CD14-positive monocyte (primary cell): ENCODE results near the gene AANAT. TPM values are rescaled to one million over a fixed set of nuclear protein-coding genes. Genes with fewer than 3 reads are reported as not detected.

Experiments
- DNase-seq, 3 donors: peaks; one replicate each; pipeline ENCODE4 v3.0.0-alpha.2; 2011 to 2022
- H2AFZ ChIP-seq: 2 replicates; pipeline ENCODE4 v1.6.0; 2012; ENCODE audit warnings: mild to moderate bottlenecking, low read depth, low read length, inconsistent platforms; ENCODE audit not compliant: insufficient read depth, poor library complexity, severe bottlenecking
- H3K27ac ChIP-seq, 2 donors: 1 replicate in 1 of 2; 2 replicates in 1 of 2; pipeline ENCODE4 v1.5.1; 2012 to 2013; ENCODE audit warnings: low read length in 2 of 2, control low read depth in 1 of 2, inconsistent platforms in 1 of 2, low read depth in 1 of 2, mild to moderate bottlenecking in 1 of 2
- H3K27me3 ChIP-seq, 2 donors: one replicate each; pipeline versions ENCODE4 v1.6.0 to v1.6.1; 2011 to 2013; ENCODE audit warnings: low read length in 2 of 2; ENCODE audit not compliant: control insufficient read depth in 2 of 2, insufficient read depth in 2 of 2
- H3K36me3 ChIP-seq, 2 donors: replicated peaks in 1 of 2; 1 replicate in 1 of 2; 2 replicates in 1 of 2; pipeline versions ENCODE4 v1.5.1 to v1.6.1; 2012 to 2013; ENCODE audit warnings: low read length in 2 of 2, control low read depth in 1 of 2, inconsistent platforms in 1 of 2, mild to moderate bottlenecking in 1 of 2; ENCODE audit not compliant: insufficient read depth in 2 of 2, control insufficient read depth in 1 of 2
- H3K4me1 ChIP-seq, 2 donors: 1 replicate in 1 of 2; 2 replicates in 1 of 2; pipeline versions ENCODE4 v1.5.1 to v1.6.1; 2012 to 2013; ENCODE audit warnings: low read length in 2 of 2, control low read depth in 1 of 2, inconsistent platforms in 1 of 2, mild to moderate bottlenecking in 1 of 2, moderate library complexity in 1 of 2; ENCODE audit not compliant: insufficient read depth in 2 of 2, control insufficient read depth in 1 of 2
- H3K4me2 ChIP-seq: replicated peaks from 2 replicates; pipeline ENCODE3; 2012; ENCODE audit warnings: low read length, moderate library complexity, mild to moderate bottlenecking; ENCODE audit not compliant: poor library complexity, severe bottlenecking; ENCODE audit errors: extremely low read depth
- H3K4me3 ChIP-seq, 3 experiments: fragments of 200-600 bp in 1 of 3; sonication (generic) in 1 of 3; replicated peaks in 1 of 3; 1 replicate in 2 of 3; 2 replicates in 1 of 3; pipeline ENCODE4 v1.5.1; 2011 to 2013; ENCODE audit warnings: low read length in 3 of 3, mild to moderate bottlenecking in 3 of 3, control low read depth in 2 of 3, low read depth in 2 of 3, inconsistent platforms in 1 of 3, moderate library complexity in 1 of 3
- H3K79me2 ChIP-seq: 2 replicates; pipeline ENCODE4 v1.6.0; 2012; ENCODE audit warnings: mild to moderate bottlenecking, control low read depth, inconsistent platforms, low read length, moderate library complexity; ENCODE audit not compliant: insufficient read depth
- H3K9ac ChIP-seq: 2 replicates; pipeline ENCODE4 v1.6.0; 2017; ENCODE audit warnings: low read length, mild to moderate bottlenecking; ENCODE audit not compliant: insufficient read depth, poor library complexity, severe bottlenecking
- H3K9me3 ChIP-seq, 2 donors: replicated peaks in 1 of 2; 1 replicate in 1 of 2; 2 replicates in 1 of 2; pipeline versions ENCODE4 v1.5.1 to v1.6.1; 2012 to 2013; ENCODE audit warnings: low read length in 2 of 2, control low read depth in 1 of 2; ENCODE audit not compliant: control insufficient read depth in 1 of 2, insufficient read depth in 1 of 2
- H4K20me1 ChIP-seq: 2 replicates; pipeline ENCODE4 v1.6.0; 2012; ENCODE audit warnings: mild to moderate bottlenecking, low read length, control low read depth, moderate library complexity; ENCODE audit not compliant: insufficient read depth
- H3K27ac Mint-ChIP-seq, 7 donors: one replicate each; pipeline ENCODE4 v1.8.0; 2020; ENCODE audit warnings: mild to moderate bottlenecking in 7 of 7, mixed read lengths in 7 of 7, moderate library complexity in 6 of 7, inconsistent platforms in 2 of 7
- H3K27me3 Mint-ChIP-seq, 3 donors: one replicate each; pipeline ENCODE4 v1.8.0; 2021 to 2022; ENCODE audit warnings: low read depth in 3 of 3, mild to moderate bottlenecking in 3 of 3, mixed read lengths in 3 of 3, moderate library complexity in 3 of 3, inconsistent platforms in 1 of 3
- H3K36me3 Mint-ChIP-seq, 2 donors: one replicate each; pipeline ENCODE4 v1.8.0; 2020; ENCODE audit warnings: mixed read lengths in 2 of 2, inconsistent platforms in 1 of 2, mild to moderate bottlenecking in 1 of 2
- H3K4me1 Mint-ChIP-seq: one replicate; pipeline ENCODE4 v1.8.0; 2020; ENCODE audit warnings: mild to moderate bottlenecking, mixed read lengths
- H3K4me3 Mint-ChIP-seq, 2 donors: one replicate each; pipeline ENCODE4 v1.8.0; 2020; ENCODE audit warnings: mild to moderate bottlenecking in 2 of 2, mixed read lengths in 2 of 2, moderate library complexity in 1 of 2
- H3K9me3 Mint-ChIP-seq, 7 donors: one replicate each; pipeline ENCODE4 v1.8.0; 2020 to 2022; ENCODE audit warnings: mixed read lengths in 7 of 7, mild to moderate bottlenecking in 6 of 7, moderate library complexity in 6 of 7, inconsistent platforms in 2 of 7
- WGBS: methylation state at CpG from one replicate; pipeline ENCODE4 v1.1.5; 2013; ENCODE audit warnings: missing lambda C conversion rate; ENCODE audit not compliant: insufficient coverage; 5-methylcytosine and 5-hydroxymethylcytosine counted together
- intact Hi-C, 2 donors: fragments of 100-400 bp; cut with micrococcal nuclease; formaldehyde crosslinking; loops; one replicate each; pipeline versions ENCODE4 v1.15.0 to v1.15.1; 2023
- polyA plus RNA-seq, 3 donors: library from polyadenylated mRNA; depleted of rRNA in 1 of 3; unstranded in 2 of 3; stranded (reverse) in 1 of 3; fragments of 300-500 nt in 2 of 3; fragments of >200 nt in 1 of 3; fragmentation: Illumina TruSeq in 2 of 3; gene quantifications; 1 replicate in 2 of 3; 2 replicates in 1 of 3; pipeline ENCODE4 v1.2.3, GENCODE V29; 2012 to 2021
- TF ChIP-seq, protein P1 (sequence below): fragments of 200-600 bp; IDR thresholded peaks from one replicate; pipeline ENCODE4 v1.8.0; 2022; ENCODE audit warnings: antibody characterized with exemption, mild to moderate bottlenecking

Gene AANAT
- polyA plus RNA-seq, 3 donors, result not detected

- H3K27ac ChIP-seq, result peak overlapping the region in 1 of 2 donors; percentile 14
These were observed 5.3 kb downstream of the AANAT start for GRCh38 chr17:76472726-76473125.

DNA sequence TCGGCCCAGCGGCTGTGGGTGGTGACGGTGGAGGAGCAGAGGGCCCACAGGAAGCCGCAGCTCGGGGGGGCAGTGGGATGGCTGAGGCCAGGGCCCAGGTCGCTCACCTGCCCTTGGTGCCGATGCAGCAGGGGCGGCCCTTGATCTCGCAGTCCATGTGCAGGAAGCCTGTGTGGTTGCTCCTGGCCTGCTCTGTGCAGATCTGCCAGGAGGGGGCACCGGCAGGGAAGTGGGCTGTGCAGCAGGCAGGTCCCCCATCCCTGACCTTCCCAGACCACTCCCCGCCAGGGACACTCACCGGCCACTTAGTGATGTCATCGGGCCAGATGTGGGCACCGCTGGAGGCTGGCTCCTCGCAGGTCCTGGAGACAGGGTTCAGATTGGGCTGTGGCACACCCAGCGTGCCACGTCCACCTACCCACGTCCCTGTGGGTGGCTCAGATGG lies 6.2 kb downstream of the AANAT start:
- TF ChIP-seq, protein P1, sequence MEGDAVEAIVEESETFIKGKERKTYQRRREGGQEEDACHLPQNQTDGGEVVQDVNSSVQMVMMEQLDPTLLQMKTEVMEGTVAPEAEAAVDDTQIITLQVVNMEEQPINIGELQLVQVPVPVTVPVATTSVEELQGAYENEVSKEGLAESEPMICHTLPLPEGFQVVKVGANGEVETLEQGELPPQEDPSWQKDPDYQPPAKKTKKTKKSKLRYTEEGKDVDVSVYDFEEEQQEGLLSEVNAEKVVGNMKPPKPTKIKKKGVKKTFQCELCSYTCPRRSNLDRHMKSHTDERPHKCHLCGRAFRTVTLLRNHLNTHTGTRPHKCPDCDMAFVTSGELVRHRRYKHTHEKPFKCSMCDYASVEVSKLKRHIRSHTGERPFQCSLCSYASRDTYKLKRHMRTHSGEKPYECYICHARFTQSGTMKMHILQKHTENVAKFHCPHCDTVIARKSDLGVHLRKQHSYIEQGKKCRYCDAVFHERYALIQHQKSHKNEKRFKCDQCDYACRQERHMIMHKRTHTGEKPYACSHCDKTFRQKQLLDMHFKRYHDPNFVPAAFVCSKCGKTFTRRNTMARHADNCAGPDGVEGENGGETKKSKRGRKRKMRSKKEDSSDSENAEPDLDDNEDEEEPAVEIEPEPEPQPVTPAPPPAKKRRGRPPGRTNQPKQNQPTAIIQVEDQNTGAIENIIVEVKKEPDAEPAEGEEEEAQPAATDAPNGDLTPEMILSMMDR, result peak; percentile 52
- H3K9me3 ChIP-seq, result no peaks in the 10 kb centered on the region
- Mint-ChIP-seq H3K27ac (peak overlapping the region in 2 of 7 donors; percentile 9 to 86), H3K9me3 (no peaks in the 10 kb centered on the region), H3K4me3 (no peak overlapping the region), H3K36me3 (peaks cover 79 to 98% of the 10 kb centered on the region in 2 donors), H3K27me3 (peaks cover 0 to 4% (median 0%) of the 10 kb centered on the region in 3 donors), H3K4me1 (peaks cover 2% of the 10 kb centered on the region)
- H3K9ac ChIP-seq, result no peak overlapping the region
- H3K27ac ChIP-seq, result peak overlapping the region in 1 of 2 donors; percentile 14
- no peak overlapping the region for H2AFZ ChIP-seq
- no peak overlapping the region for H3K4me3 ChIP-seq
- 91% methylated on average over 18 of the region's 18 CpGs for WGBS
- peaks cover 95 to 100% of the 10 kb centered on the region in 2 donors for H3K36me3 ChIP-seq
- H3K4me1 ChIP-seq, result no peaks in the 10 kb centered on the region
- no peaks in the 10 kb centered on the region for H3K27me3 ChIP-seq
- peaks cover 13% of the 10 kb centered on the region for H4K20me1 ChIP-seq
- peak in 1 of 3 donors; percentile 45 for DNase-seq
- intact Hi-C loops, result no loop called here
- no peaks in the 10 kb centered on the region for H3K79me2 ChIP-seq
- no peak overlapping the region for H3K4me2 ChIP-seq

More at GRCh38 chr17:76472726-76473125, 5.3 kb downstream of the AANAT start:
- H3K4me1 Mint-ChIP-seq, result peaks cover 2% of the 10 kb centered on the region
- Histone ChIP-seq H3K4me2 (no peak overlapping the region), H2AFZ (no peak overlapping the region), H4K20me1 (peaks cover 13% of the 10 kb centered on the region), H3K27me3 (no peaks in the 10 kb centered on the region), H3K4me3 (no peak overlapping the region), H3K9me3 (no peaks in the 10 kb centered on the region), H3K9ac (no peak overlapping the region), H3K4me1 (no peaks in the 10 kb centered on the region), H3K36me3 (peaks cover 87 to 92% of the 10 kb centered on the region in 2 donors), H3K79me2 (no peaks in the 10 kb centered on the region)
- no peaks in the 10 kb centered on the region for H3K9me3 Mint-ChIP-seq
- no peak for DNase-seq
- TF ChIP-seq, protein P1, result no peak
- H3K27me3 Mint-ChIP-seq, result peaks cover 0 to 4% (median 0%) of the 10 kb centered on the region in 3 donors
- peak overlapping the region in 1 of 7 donors; percentile 42 for H3K27ac Mint-ChIP-seq
- H3K4me3 Mint-ChIP-seq, result no peak overlapping the region
- WGBS, result 98% methylated on average over 11 of the region's 11 CpGs
- intact Hi-C loops, result no loop called here
- peaks cover 71 to 92% of the 10 kb centered on the region in 2 donors for H3K36me3 Mint-ChIP-seq
